ENCODE results near the gene GPSM1. TPM values are rescaled to one million over a fixed set of nuclear protein-coding genes. Genes with fewer than 3 reads are reported as not detected.

The GPSM1 gene
- polyA plus RNA-seq, 1 donor, result 39.9 TPM

GRCh38 chr9:136305804-136306203 lies 21.5 kb upstream of the GPSM1 start:
- no peak for DNase-seq
- no peaks in the 10 kb centered on the region for H3K36me3 ChIP-seq (ENCODE audit: control insufficient read depth, insufficient read depth, low read length)
- no peak overlapping the region for H3K4me3 ChIP-seq (ENCODE audit: low read length)
- peaks cover 19% of the 10 kb centered on the region for H3K9me3 ChIP-seq (ENCODE audit: control insufficient read depth, low read depth, low read length)
- H3K4me1 ChIP-seq (ENCODE audit: control insufficient read depth, insufficient read depth, low read length), result peaks cover 10% of the 10 kb centered on the region
- no peaks in the 10 kb centered on the region for H3K27me3 ChIP-seq (ENCODE audit: control insufficient read depth, insufficient read depth, low read length)
- no peak overlapping the region for H3K27ac ChIP-seq (ENCODE audit: low read length)
- no CpG with 5 or more reads among the region's 18 CpGs for WGBS (ENCODE audit: insufficient coverage, low lambda C conversion rate)

GRCh38 chr9:136306211-136307208 lies 20.8 kb upstream of the GPSM1 start:
- H3K27ac ChIP-seq (ENCODE audit: low read length), result no peak overlapping the region
- H3K4me1 ChIP-seq (ENCODE audit: control insufficient read depth, insufficient read depth, low read length), result peaks cover 17% of the 10 kb centered on the region
- no CpG with 5 or more reads among the region's 34 CpGs for WGBS (ENCODE audit: insufficient coverage, low lambda C conversion rate)
- H3K36me3 ChIP-seq (ENCODE audit: control insufficient read depth, insufficient read depth, low read length), result no peaks in the 10 kb centered on the region
- H3K27me3 ChIP-seq (ENCODE audit: control insufficient read depth, insufficient read depth, low read length), result no peaks in the 10 kb centered on the region
- DNase-seq, result no peak
- peaks cover 19% of the 10 kb centered on the region for H3K9me3 ChIP-seq (ENCODE audit: control insufficient read depth, low read depth, low read length)
- no peak overlapping the region for H3K4me3 ChIP-seq (ENCODE audit: low read length)

GRCh38 chr9:136307215-136307750 lies 20.1 kb upstream of the GPSM1 start:
- Histone ChIP-seq H3K36me3 (ENCODE audit: control insufficient read depth, insufficient read depth, low read length) (no peaks in the 10 kb centered on the region), H3K4me1 (ENCODE audit: control insufficient read depth, insufficient read depth, low read length) (peaks cover 22% of the 10 kb centered on the region), H3K4me3 (ENCODE audit: low read length) (no peak overlapping the region), H3K27me3 (ENCODE audit: control insufficient read depth, insufficient read depth, low read length) (no peaks in the 10 kb centered on the region), H3K9me3 (ENCODE audit: control insufficient read depth, low read depth, low read length) (peaks cover 19% of the 10 kb centered on the region), H3K27ac (ENCODE audit: low read length) (no peak overlapping the region)
- WGBS (ENCODE audit: insufficient coverage, low lambda C conversion rate), result no CpG with 5 or more reads among the region's 4 CpGs
- no peak for DNase-seq

- no peak for DNase-seq
- Histone ChIP-seq H3K4me1 (ENCODE audit: control insufficient read depth, insufficient read depth, low read length) (peaks cover 22% of the 10 kb centered on the region), H3K36me3 (ENCODE audit: control insufficient read depth, insufficient read depth, low read length) (no peaks in the 10 kb centered on the region), H3K27me3 (ENCODE audit: control insufficient read depth, insufficient read depth, low read length) (no peaks in the 10 kb centered on the region), H3K9me3 (ENCODE audit: control insufficient read depth, low read depth, low read length) (peaks cover 19% of the 10 kb centered on the region), H3K27ac (ENCODE audit: low read length) (no peak overlapping the region), H3K4me3 (ENCODE audit: low read length) (no peak overlapping the region)
- no CpG with 5 or more reads among the region's 4 CpGs for WGBS (ENCODE audit: insufficient coverage, low lambda C conversion rate)
Observed at GRCh38 chr9:136308006-136308701, 19.2 kb upstream of the GPSM1 start.

GRCh38 chr9:136308702-136309053 lies 18.7 kb upstream of the GPSM1 start:
- Histone ChIP-seq H3K27ac (ENCODE audit: low read length) (no peak overlapping the region), H3K27me3 (ENCODE audit: control insufficient read depth, insufficient read depth, low read length) (no peaks in the 10 kb centered on the region), H3K4me1 (ENCODE audit: control insufficient read depth, insufficient read depth, low read length) (peaks cover 22% of the 10 kb centered on the region), H3K36me3 (ENCODE audit: control insufficient read depth, insufficient read depth, low read length) (no peaks in the 10 kb centered on the region), H3K9me3 (ENCODE audit: control insufficient read depth, low read depth, low read length) (peaks cover 19% of the 10 kb centered on the region), H3K4me3 (ENCODE audit: low read length) (no peak overlapping the region)
- no peak for DNase-seq

GRCh38 chr9:136309101-136309801 lies 18.1 kb upstream of the GPSM1 start:
- no peak for DNase-seq
- H3K4me3 ChIP-seq (ENCODE audit: low read length), result no peak overlapping the region
- peaks cover 19% of the 10 kb centered on the region for H3K9me3 ChIP-seq (ENCODE audit: control insufficient read depth, low read depth, low read length)
- WGBS (ENCODE audit: insufficient coverage, low lambda C conversion rate), result no CpG with 5 or more reads among the region's 22 CpGs
- no peaks in the 10 kb centered on the region for H3K27me3 ChIP-seq (ENCODE audit: control insufficient read depth, insufficient read depth, low read length)
- H3K27ac ChIP-seq (ENCODE audit: low read length), result no peak overlapping the region
- no peaks in the 10 kb centered on the region for H3K36me3 ChIP-seq (ENCODE audit: control insufficient read depth, insufficient read depth, low read length)
- H3K4me1 ChIP-seq (ENCODE audit: control insufficient read depth, insufficient read depth, low read length), result peaks cover 16% of the 10 kb centered on the region

GRCh38 chr9:136309806-136310220 lies 17.5 kb upstream of the GPSM1 start:
- DNase-seq, result no peak
- H3K4me3 ChIP-seq (ENCODE audit: low read length), result no peak overlapping the region
- H3K27ac ChIP-seq (ENCODE audit: low read length), result no peak overlapping the region
- H3K4me1 ChIP-seq (ENCODE audit: control insufficient read depth, insufficient read depth, low read length), result peaks cover 15% of the 10 kb centered on the region
- no CpG with 5 or more reads among the region's 5 CpGs for WGBS (ENCODE audit: insufficient coverage, low lambda C conversion rate)
- H3K36me3 ChIP-seq (ENCODE audit: control insufficient read depth, insufficient read depth, low read length), result no peaks in the 10 kb centered on the region
- no peaks in the 10 kb centered on the region for H3K27me3 ChIP-seq (ENCODE audit: control insufficient read depth, insufficient read depth, low read length)
- H3K9me3 ChIP-seq (ENCODE audit: control insufficient read depth, low read depth, low read length), result peaks cover 19% of the 10 kb centered on the region

GRCh38 chr9:136310273-136311030 lies 16.9 kb upstream of the GPSM1 start:
- peaks cover 15% of the 10 kb centered on the region for H3K4me1 ChIP-seq (ENCODE audit: control insufficient read depth, insufficient read depth, low read length)
- peaks cover 19% of the 10 kb centered on the region for H3K9me3 ChIP-seq (ENCODE audit: control insufficient read depth, low read depth, low read length)
- peak; percentile 63 to 82 for DNase-seq
- WGBS (ENCODE audit: insufficient coverage, low lambda C conversion rate), result no CpG with 5 or more reads among the region's 28 CpGs
- H3K4me3 ChIP-seq (ENCODE audit: low read length), result peak overlapping the region; percentile 11
- H3K27me3 ChIP-seq (ENCODE audit: control insufficient read depth, insufficient read depth, low read length), result no peaks in the 10 kb centered on the region
- H3K36me3 ChIP-seq (ENCODE audit: control insufficient read depth, insufficient read depth, low read length), result no peaks in the 10 kb centered on the region
- no peak overlapping the region for H3K27ac ChIP-seq (ENCODE audit: low read length)

GRCh38 chr9:136311051-136312008 lies 16.0 kb upstream of the GPSM1 start:
- Histone ChIP-seq H3K27ac (ENCODE audit: low read length) (peak overlapping the region; percentile 19), H3K9me3 (ENCODE audit: control insufficient read depth, low read depth, low read length) (peaks cover 24% of the 10 kb centered on the region), H3K36me3 (ENCODE audit: control insufficient read depth, insufficient read depth, low read length) (no peaks in the 10 kb centered on the region), H3K27me3 (ENCODE audit: control insufficient read depth, insufficient read depth, low read length) (no peaks in the 10 kb centered on the region), H3K4me1 (ENCODE audit: control insufficient read depth, insufficient read depth, low read length) (peaks cover 15% of the 10 kb centered on the region), H3K4me3 (ENCODE audit: low read length) (peak overlapping the region; percentile 14)
- DNase-seq, result peak; percentile 90 to 93
- no CpG with 5 or more reads among the region's 23 CpGs for WGBS (ENCODE audit: insufficient coverage, low lambda C conversion rate)
